Measurements from ENCODE around the gene CD59. TPM values are rescaled to one million over a fixed set of nuclear protein-coding genes. Genes with fewer than 3 reads are reported as not detected.

The CD59 gene
- total and polyA plus RNA-seq, 2 donors (not counting 3 experiments of a cell fraction or from before 2014, with no cell fraction given): 992 to 1,084 TPM

DNA sequence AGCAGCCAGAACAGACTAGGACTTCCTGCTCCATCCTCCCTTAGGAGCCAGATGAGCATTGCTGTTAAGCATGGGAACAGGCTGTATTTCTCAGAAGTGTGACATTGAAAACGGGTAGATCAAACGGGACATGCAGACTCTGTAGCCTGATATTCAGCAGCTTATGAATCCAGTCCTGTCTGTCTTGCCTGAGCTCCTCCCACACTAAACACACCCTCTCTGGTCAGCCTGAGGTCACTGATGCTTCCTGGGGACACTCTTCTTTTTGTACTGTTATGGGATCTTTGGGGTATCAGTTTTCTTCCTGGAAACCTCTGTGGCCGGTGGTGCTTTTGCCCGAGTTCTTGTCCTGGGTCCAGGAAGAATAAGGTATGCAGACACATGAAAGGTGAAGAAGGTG lies 71.4 kb downstream of the CD59 start:
- dilution Hi-C loops (cut with MboI; ENCODE audit: extremely low pct_ligation_motif_present, low sequenced_read_pairs) (no loop called here), intact Hi-C loops (cut with micrococcal nuclease) (no loop called here)
- no peaks in the 10 kb centered on the region for H3K9me1 ChIP-seq (replicated peaks; ENCODE audit: control insufficient read depth, extremely low read depth, insufficient read depth, low read length)
- no peaks in the 10 kb centered on the region for H3K9me3 ChIP-seq (replicated peaks; ENCODE audit: control insufficient read depth, insufficient read depth, low read length)
- no peak overlapping the region for H3K4me3 ChIP-seq (replicated peaks in 1 of 3; ENCODE audit: insufficient read depth in 1 of 3, low read depth in 1 of 3, low read length in 3 of 3)
- ChIA-PET POLR2A (no interaction called here), CTCF (interaction anchor here (1.0 kb wide), 1 partner anchor 16 kb away, joined by 3 read pairs; no protein-coding TSS in a partner anchor)
- H3K36me3 ChIP-seq (ENCODE audit: control insufficient read depth in 2 of 2, extremely low read depth in 1 of 2, insufficient read depth in 2 of 2, low read length in 2 of 2): no peaks in the 10 kb centered on the region
- H3K4me2 ChIP-seq (ENCODE audit: insufficient read depth, low read length): no peak overlapping the region
- TF ChIP-seq JUN (IDR thresholded peaks at IDR 0.05; ENCODE audit: borderline replicate concordance, insufficient read depth, insufficient read length, low read depth) (no peak), MYC (IDR thresholded peaks at IDR 0.05; ENCODE audit: low read depth, low read length) (no peak), FOS (IDR thresholded peaks at IDR 0.05; ENCODE audit: borderline replicate concordance, insufficient read depth, low read length) (no peak), POLR2AphosphoS5 (IDR thresholded peaks at IDR 0.05; ENCODE audit: insufficient read depth, low read depth, low read length) (no peak), GATA2 (IDR thresholded peaks at IDR 0.05; ENCODE audit: insufficient read depth, insufficient read length, low read depth, low read length) (no peak), POLR2A (IDR thresholded peaks at IDR 0.05; ENCODE audit: low read depth, low read length) (no peak), EZH2 (IDR thresholded peaks at IDR 0.05; ENCODE audit: borderline replicate concordance, low read depth, low read length, severe bottlenecking) (no peak)
- TF ChIP-seq, protein P1, sequence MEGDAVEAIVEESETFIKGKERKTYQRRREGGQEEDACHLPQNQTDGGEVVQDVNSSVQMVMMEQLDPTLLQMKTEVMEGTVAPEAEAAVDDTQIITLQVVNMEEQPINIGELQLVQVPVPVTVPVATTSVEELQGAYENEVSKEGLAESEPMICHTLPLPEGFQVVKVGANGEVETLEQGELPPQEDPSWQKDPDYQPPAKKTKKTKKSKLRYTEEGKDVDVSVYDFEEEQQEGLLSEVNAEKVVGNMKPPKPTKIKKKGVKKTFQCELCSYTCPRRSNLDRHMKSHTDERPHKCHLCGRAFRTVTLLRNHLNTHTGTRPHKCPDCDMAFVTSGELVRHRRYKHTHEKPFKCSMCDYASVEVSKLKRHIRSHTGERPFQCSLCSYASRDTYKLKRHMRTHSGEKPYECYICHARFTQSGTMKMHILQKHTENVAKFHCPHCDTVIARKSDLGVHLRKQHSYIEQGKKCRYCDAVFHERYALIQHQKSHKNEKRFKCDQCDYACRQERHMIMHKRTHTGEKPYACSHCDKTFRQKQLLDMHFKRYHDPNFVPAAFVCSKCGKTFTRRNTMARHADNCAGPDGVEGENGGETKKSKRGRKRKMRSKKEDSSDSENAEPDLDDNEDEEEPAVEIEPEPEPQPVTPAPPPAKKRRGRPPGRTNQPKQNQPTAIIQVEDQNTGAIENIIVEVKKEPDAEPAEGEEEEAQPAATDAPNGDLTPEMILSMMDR (IDR thresholded peaks at IDR 0.05; ENCODE audit: extremely low read depth in 1 of 2, insufficient read depth in 1 of 2, low read depth in 1 of 2, low read length in 2 of 2): no peak
- TF ChIP-seq, protein P2, sequence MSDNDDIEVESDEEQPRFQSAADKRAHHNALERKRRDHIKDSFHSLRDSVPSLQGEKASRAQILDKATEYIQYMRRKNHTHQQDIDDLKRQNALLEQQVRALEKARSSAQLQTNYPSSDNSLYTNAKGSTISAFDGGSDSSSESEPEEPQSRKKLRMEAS (IDR thresholded peaks at IDR 0.05; ENCODE audit: insufficient read depth, insufficient read length): no peak
- peaks cover 1% of the 10 kb centered on the region for H3K4me1 ChIP-seq (ENCODE audit: control insufficient read depth, extremely low read depth, insufficient read depth, low read length)
- no peak overlapping the region for H3K9ac ChIP-seq (replicated peaks; ENCODE audit: extremely low read depth, insufficient read depth, low read length)
- H3K79me2 ChIP-seq (ENCODE audit: control insufficient read depth, insufficient read depth, low read length): no peaks in the 10 kb centered on the region
- BruUV-seq (replicated peaks): no TSS peak
- no peak overlapping the region for H2AFZ ChIP-seq (ENCODE audit: low read depth, low read length)
- FAIRE-seq (no peak), DNase-seq (ENCODE audit: low read depth, low spot score) (no peak)
- no peaks in the 10 kb centered on the region for H4K20me1 ChIP-seq (replicated peaks; ENCODE audit: control insufficient read depth, extremely low read depth, insufficient read depth, low read length)
- no peaks in the 10 kb centered on the region for H3K27me3 ChIP-seq (ENCODE audit: control insufficient read depth in 2 of 2, insufficient read depth in 2 of 2, low read length in 2 of 2)
- no peak overlapping the region for H3K27ac ChIP-seq (ENCODE audit: insufficient read depth, low read depth, low read length)

Measured in endothelial cell of umbilical vein (primary cell).